Measurements from ENCODE around the gene ENHO. TPM values are rescaled to one million over a fixed set of nuclear protein-coding genes. Genes with fewer than 3 reads are reported as not detected.

Gene ENHO
- total and polyA plus RNA-seq, 2 of the 8 experiments (the other 6 are each of a cell fraction or from before 2014, with no cell fraction given) = 12.2 to 49.4 TPM

- Histone ChIP-seq H4K91ac (replicated peaks; ENCODE audit: insufficient read length, low read length) (no peak overlapping the region), H3K9ac (replicated peaks in 1 of 4; ENCODE audit: extremely low read depth in 1 of 4, low read depth in 3 of 4, low read length in 3 of 4) (no peak overlapping the region), H2BK15ac (ENCODE audit: low read length) (no peak overlapping the region), H2BK120ac (replicated peaks; ENCODE audit: low read depth, low read length) (no peak overlapping the region), H2AK5ac (ENCODE audit: low read depth, low read length) (no peak overlapping the region), H2BK5ac (ENCODE audit: low read depth, low read length) (no peak overlapping the region), H3K79me1 (ENCODE audit: low read depth, low read length) (0 out of 2 replicates have a peak, but pooled peaks cover 2% of the 10 kb centered on the region), H3K27ac (ENCODE audit: low read depth, low read length) (no peak overlapping the region), H2AFZ (ENCODE audit: low read length) (no peak overlapping the region), H3K36me3 (ENCODE audit: control insufficient read depth in 2 of 4, insufficient read depth in 4 of 4, low read length in 3 of 4) (no peaks in the 10 kb centered on the region), H3K9me3 (ENCODE audit: insufficient read depth in 2 of 2, low read depth in 1 of 2, low read length in 1 of 2) (0 out of 4 replicates have a peak, but pooled peaks cover 0 to 2% of the 10 kb centered on the region in 2 experiments), H3K4me2 (ENCODE audit: insufficient read depth in 1 of 2, low read depth in 2 of 2, low read length in 2 of 2) (no peak overlapping the region), H4K8ac (ENCODE audit: extremely low read depth, insufficient read depth, low read length) (no peak overlapping the region), H3K4me1 (replicated peaks in 1 of 4; ENCODE audit: control insufficient read depth in 3 of 4, insufficient read depth in 4 of 4, low read length in 3 of 4) (peaks cover 10 to 29% (median 23%) of the 10 kb centered on the region in 4 experiments), H3K18ac (ENCODE audit: extremely low read depth, low read length) (no peak overlapping the region), H3K79me2 (ENCODE audit: control insufficient read depth in 1 of 2, insufficient read depth in 2 of 2, low read length in 2 of 2) (no peaks in the 10 kb centered on the region), H3K27me3 (replicated peaks in 1 of 4; ENCODE audit: control insufficient read depth in 3 of 4, extremely low read depth in 1 of 4, insufficient read depth in 3 of 4, low read length in 3 of 4) (no peaks in the 10 kb centered on the region), H3K4ac (replicated peaks; ENCODE audit: insufficient read length, low read depth, low read length) (no peak overlapping the region), H2BK20ac (ENCODE audit: low read length) (no peak overlapping the region), H3K14ac (ENCODE audit: insufficient read length) (no peak overlapping the region), H3K23ac (ENCODE audit: insufficient read length) (no peak overlapping the region), H2BK12ac (ENCODE audit: low read depth, low read length) (no peak overlapping the region), H4K5ac (ENCODE audit: insufficient read length, low read depth, low read length) (no peak overlapping the region), H4K20me1 (replicated peaks in 1 of 2; ENCODE audit: control insufficient read depth in 1 of 2, insufficient read depth in 2 of 2, low read length in 2 of 2) (no peaks in the 10 kb centered on the region), H3K56ac (replicated peaks; ENCODE audit: insufficient read length, low read depth, low read length) (no peak overlapping the region), H3K23me2 (ENCODE audit: low read depth, low read length) (no peaks in the 10 kb centered on the region), H3K4me3 (ENCODE audit: extremely low read depth in 1 of 4, insufficient read depth in 2 of 4, low read depth in 3 of 4, low read length in 4 of 4) (no peak overlapping the region)
- 72% methylated on average over 5 of the region's 6 CpGs; no CpG with 5 or more reads in 1 of the 2 experiments for WGBS, 2 experiments (ENCODE audit: extremely low coverage in 1 of 2, insufficient coverage in 1 of 2, insufficient read length in 1 of 2, insufficient replicate concordance in 2 of 2, low coverage in 1 of 2, low lambda C conversion rate in 2 of 2, missing lambda C conversion rate in 1 of 2)
- POLR2A ChIA-PET (ENCODE audit: partially characterized antibody) = interaction anchor here (1.2 to 1.9 kb wide), 2 partner anchors 26 to 34 kb away, joined by 3 to 10 read pairs; no protein-coding TSS in a partner anchor
- FAIRE-seq (no peak), DNase-seq (ENCODE audit: low read depth in 1 of 2, low spot score in 2 of 2) (no peak)
- CTCF ChIA-PET (ENCODE audit: partially characterized antibody) = interaction anchor here (2.1 to 11.9 kb wide), 6 partner anchors 9 to 48 kb away, joined by 7 to 241 read pairs (median 85); no protein-coding TSS in a partner anchor
- TF ChIP-seq CTBP2 (IDR thresholded peaks at IDR 0.05; ENCODE audit: borderline replicate concordance, insufficient read depth, insufficient read length, low read length) (no peak), RXRA (IDR thresholded peaks at IDR 0.05; ENCODE audit: insufficient read depth, low read depth, low read length) (no peak), POU5F1 (IDR thresholded peaks at IDR 0.05; ENCODE audit: low read depth, low read length) (no peak), EGR1 (IDR thresholded peaks at IDR 0.05; ENCODE audit: borderline replicate concordance, low read depth, low read length) (no peak), SP1 (IDR thresholded peaks at IDR 0.05; ENCODE audit: low read depth, low read length) (no peak), JUN (IDR thresholded peaks at IDR 0.05; ENCODE audit: low read depth, low read length) (no peak), CBX5 (IDR thresholded peaks at IDR 0.05; ENCODE audit: low read depth, low read length) (no peak), KDM4A (IDR thresholded peaks at IDR 0.05; ENCODE audit: low read depth, low read length, severe bottlenecking) (no peak), HDAC6 (IDR thresholded peaks at IDR 0.05; ENCODE audit: low read depth, low read length) (no peak)
These were observed 34.2 kb upstream of the ENHO start for GRCh38 chr9:34556949-34557348.
